Large intestine (tissue), 3 donors: ENCODE measurements around the gene MDC1. TPM values are rescaled to one million over a fixed set of nuclear protein-coding genes. Genes with fewer than 3 reads are reported as not detected.
"Not testable (repeated sequence)": the region's sequence is repeated elsewhere in the genome, so short reads cannot be mapped to it uniquely, and the experiment has no call there.

Experiments
- DNase-seq, 2 donors: peaks; one replicate each; pipeline versions ENCODE4 v3.0.0 to v3.0.0-alpha.2; 2013
- H3K27ac ChIP-seq: one replicate; pipeline ENCODE4 v1.5.1; 2013; ENCODE audit warnings: low read length
- H3K27me3 ChIP-seq: 2 replicates; pipeline ENCODE4 v1.6.1; 2013; ENCODE audit warnings: low read length; ENCODE audit not compliant: control insufficient read depth, insufficient read depth
- H3K36me3 ChIP-seq: 2 replicates; pipeline ENCODE4 v1.6.1; 2013; ENCODE audit warnings: low read length; ENCODE audit not compliant: control insufficient read depth, insufficient read depth
- H3K4me1 ChIP-seq: one replicate; pipeline ENCODE4 v1.6.1; 2013; ENCODE audit warnings: low read length; ENCODE audit not compliant: control insufficient read depth, insufficient read depth
- H3K4me3 ChIP-seq: one replicate; pipeline ENCODE4 v1.5.1; 2013; ENCODE audit warnings: low read length
- H3K9me3 ChIP-seq: one replicate; pipeline ENCODE4 v1.6.1; 2013; ENCODE audit warnings: mild to moderate bottlenecking, low read depth, low read length, moderate library complexity; ENCODE audit not compliant: control insufficient read depth
- WGBS: methylation state at CpG from one replicate; pipeline ENCODE4 v1.1.5; 2013; ENCODE audit warnings: low lambda C conversion rate; ENCODE audit not compliant: insufficient coverage; 5-methylcytosine and 5-hydroxymethylcytosine counted together
- polyA plus RNA-seq: library from polyadenylated mRNA; unstranded; fragments of 120-200 nt; gene quantifications from one replicate; pipeline ENCODE4 v1.2.1, GENCODE V29; 2013

MDC1 gene
- polyA plus RNA-seq, 1 donor = 22.5 TPM

DNA sequence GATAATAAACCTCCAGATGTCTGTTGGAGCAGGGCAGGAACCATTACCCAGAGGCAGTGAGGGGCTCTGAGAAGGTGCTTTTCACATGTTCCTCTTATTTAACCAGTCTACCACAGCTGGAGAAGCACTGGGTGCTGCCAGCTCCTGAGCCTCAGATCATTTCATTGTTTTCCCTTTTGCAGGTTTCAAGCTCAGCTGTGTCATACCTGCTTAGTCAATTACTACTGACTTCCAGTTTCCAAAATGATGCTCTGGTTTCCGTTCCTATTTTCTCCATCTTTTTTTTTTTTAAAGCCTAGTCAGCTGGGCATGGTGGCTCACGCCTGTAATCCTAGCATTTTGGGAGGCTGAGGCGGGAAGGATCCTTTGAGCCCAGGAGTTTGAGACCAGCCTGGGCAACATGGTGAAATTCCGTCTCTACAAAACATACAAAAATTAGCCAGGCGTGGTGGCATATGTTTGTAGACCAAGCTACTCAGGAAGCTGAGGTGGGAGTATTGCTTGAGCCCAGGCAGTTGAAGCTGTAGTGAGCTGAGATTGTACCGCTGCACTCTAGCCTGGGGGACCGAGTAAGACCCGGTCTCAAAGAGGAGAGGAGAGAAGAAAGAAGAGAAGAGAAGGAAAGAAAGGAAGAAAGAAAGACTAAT is 18.7 kb upstream of the MDC1 start:
- H3K27me3 ChIP-seq = no peaks in the 10 kb centered on the region
- 81% methylated on average over 4 of the region's 8 CpGs for WGBS
- peaks cover 75% of the 10 kb centered on the region for H3K36me3 ChIP-seq
- H3K4me1 ChIP-seq = no peaks in the 10 kb centered on the region
- H3K4me3 ChIP-seq = no peak overlapping the region
- no peaks in the 10 kb centered on the region for H3K9me3 ChIP-seq
- DNase-seq = no peak
- H3K27ac ChIP-seq = no peak overlapping the region

DNA sequence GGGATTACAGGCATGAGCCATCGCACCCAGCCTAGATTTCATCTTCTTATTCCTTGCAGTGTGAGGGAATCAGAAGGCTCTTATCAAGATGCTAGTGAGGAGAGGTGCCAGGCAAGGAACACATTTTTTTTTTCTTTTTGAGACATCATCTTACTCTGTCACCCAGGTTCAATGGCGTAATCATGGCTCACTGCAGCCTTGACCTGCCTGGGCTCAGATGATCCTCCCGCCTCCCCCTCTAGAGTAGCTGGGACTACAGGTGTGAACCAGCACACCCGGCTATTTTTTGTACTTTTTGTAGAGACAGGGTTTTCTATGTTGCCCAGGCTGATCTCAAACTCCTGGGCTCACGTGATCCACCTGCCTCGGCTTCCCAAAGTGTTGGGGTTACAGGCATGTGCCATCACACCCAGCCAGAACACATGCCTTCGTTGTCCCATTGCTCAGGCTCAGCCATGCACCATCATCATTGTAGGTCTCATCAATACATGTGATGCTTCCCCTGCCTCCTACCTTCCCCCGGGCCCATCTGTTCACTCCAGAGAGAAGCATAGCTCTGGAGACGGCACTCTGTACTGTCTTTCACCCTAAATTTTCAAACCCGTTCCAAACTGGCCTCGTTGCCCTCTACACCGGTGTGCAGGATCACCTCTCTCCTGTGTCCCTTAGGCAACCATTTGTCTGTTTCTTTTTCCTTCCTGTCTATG is 15.3 kb upstream of the MDC1 start:
- Histone ChIP-seq H3K36me3 (peaks cover 74% of the 10 kb centered on the region), H3K27me3 (no peaks in the 10 kb centered on the region), H3K4me3 (no peak overlapping the region), H3K9me3 (no peaks in the 10 kb centered on the region), H3K4me1 (peaks cover 7% of the 10 kb centered on the region), H3K27ac (no peak overlapping the region)
- no peak for DNase-seq
- 97% methylated on average over 4 of the region's 12 CpGs for WGBS

- H3K36me3 ChIP-seq = peaks cover 71% of the 10 kb centered on the region
- peak; percentile 78 to 85 for DNase-seq
- H3K27me3 ChIP-seq = no peaks in the 10 kb centered on the region
- no CpG with 5 or more reads among the region's 30 CpGs for WGBS
- no peak overlapping the region for H3K27ac ChIP-seq
- no peaks in the 10 kb centered on the region for H3K9me3 ChIP-seq
- no peak overlapping the region for H3K4me3 ChIP-seq
- peaks cover 7% of the 10 kb centered on the region for H3K4me1 ChIP-seq
These were observed 13.7 kb upstream of the MDC1 start for GRCh38 chr6:30730601-30731435.

DNA sequence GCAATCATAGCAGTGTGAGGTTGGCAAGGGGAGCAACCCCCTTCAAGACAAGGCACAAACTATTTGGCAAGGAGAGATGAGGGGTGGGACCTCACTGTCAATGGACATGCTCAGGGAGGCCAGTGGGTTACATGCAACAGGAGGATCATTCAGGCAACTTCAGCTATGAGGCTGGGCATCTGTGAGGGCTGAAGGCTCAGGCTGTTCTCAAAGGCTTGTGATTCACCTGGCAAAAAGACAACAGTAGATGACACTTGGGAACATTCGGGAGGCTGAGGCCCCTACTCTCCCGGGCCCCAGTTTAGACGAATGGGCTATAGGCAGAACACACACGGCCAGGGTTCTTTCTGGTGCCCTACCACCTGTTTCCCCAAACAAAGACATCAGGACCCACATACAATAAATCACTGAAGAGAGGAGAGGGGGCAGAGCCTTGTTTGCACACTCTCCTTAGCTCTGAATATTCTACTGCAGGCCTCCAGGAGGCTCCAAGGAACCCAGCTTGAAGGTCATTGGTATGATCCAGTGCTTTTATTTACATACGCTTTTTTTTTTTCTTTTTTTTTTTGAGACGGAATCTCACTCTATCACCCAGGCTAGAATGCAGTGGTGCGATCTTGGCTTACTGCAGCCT is 11.0 kb upstream of the MDC1 start:
- no peak overlapping the region for H3K27ac ChIP-seq
- no peak for DNase-seq
- no peaks in the 10 kb centered on the region for H3K9me3 ChIP-seq
- peaks cover 7% of the 10 kb centered on the region for H3K4me1 ChIP-seq
- H3K27me3 ChIP-seq = no peaks in the 10 kb centered on the region
- peaks cover 79% of the 10 kb centered on the region for H3K36me3 ChIP-seq
- no CpG with 5 or more reads among the region's 7 CpGs for WGBS
- no peak overlapping the region for H3K4me3 ChIP-seq

- Histone ChIP-seq H3K27ac (no peak overlapping the region), H3K36me3 (peaks cover 77% of the 10 kb centered on the region), H3K4me3 (no peak overlapping the region), H3K9me3 (no peaks in the 10 kb centered on the region), H3K4me1 (peaks cover 10% of the 10 kb centered on the region), H3K27me3 (no peaks in the 10 kb centered on the region)
- WGBS = no CpG with 5 or more reads among the region's 11 CpGs
- no peak for DNase-seq
These were observed 9.7 kb upstream of the MDC1 start for GRCh38 chr6:30726506-30727413.

DNA sequence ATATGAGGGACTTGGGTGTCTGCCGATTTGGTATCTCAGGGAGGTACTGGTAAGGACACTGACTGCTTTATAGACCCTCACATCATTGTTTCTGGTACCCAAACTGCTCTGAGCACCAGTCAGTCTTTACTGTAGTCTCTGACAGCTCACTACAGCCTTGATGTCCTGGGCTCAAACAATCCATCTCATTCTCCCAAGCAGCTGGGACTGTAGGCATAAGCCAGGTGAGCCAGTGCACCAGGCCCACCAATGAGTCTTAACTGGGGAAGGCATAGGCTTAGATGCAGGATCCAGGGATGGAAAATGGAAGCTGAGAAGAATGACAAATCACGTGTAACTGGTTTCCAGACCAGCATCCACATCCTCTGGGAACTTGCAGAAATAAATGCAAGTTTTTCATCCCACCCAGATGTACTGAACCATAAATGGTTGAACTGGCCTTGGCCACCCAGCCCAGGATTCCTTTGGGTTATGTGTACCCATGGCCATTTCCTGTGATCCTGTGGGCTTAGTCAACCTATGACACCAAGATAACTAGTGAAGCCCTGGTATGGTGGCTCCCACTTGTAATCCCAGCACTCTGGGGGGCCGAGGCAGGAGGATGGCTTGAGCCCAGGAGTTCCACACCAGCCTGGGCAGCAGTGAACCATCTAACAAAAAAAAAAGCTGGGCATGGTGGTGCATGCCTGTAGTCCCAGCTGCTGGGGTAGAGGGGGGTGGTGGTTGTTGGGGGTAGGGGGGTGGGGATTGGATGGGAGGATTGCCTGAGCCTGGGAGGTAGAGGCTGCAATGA is 8.8 kb upstream of the MDC1 start:
- Histone ChIP-seq H3K27me3 (no peaks in the 10 kb centered on the region), H3K4me3 (no peak overlapping the region), H3K4me1 (peaks cover 10% of the 10 kb centered on the region), H3K9me3 (no peaks in the 10 kb centered on the region), H3K36me3 (peaks cover 74% of the 10 kb centered on the region), H3K27ac (no peak overlapping the region)
- DNase-seq = no peak
- no CpG with 5 or more reads among the region's 3 CpGs for WGBS

- peaks cover 3% of the 10 kb centered on the region for H3K4me1 ChIP-seq
- no peaks in the 10 kb centered on the region for H3K27me3 ChIP-seq
- no peak overlapping the region for H3K4me3 ChIP-seq
- H3K36me3 ChIP-seq = peaks cover 67% of the 10 kb centered on the region
- no peaks in the 10 kb centered on the region for H3K9me3 ChIP-seq
- WGBS = 83% methylated on average over 1 of the region's 6 CpGs
- DNase-seq = no peak
- H3K27ac ChIP-seq = no peak overlapping the region
These were observed 8.0 kb upstream of the MDC1 start for GRCh38 chr6:30724906-30725667.

GRCh38 chr6:30723843-30724741 is 7.0 kb upstream of the MDC1 start:
- H3K9me3 ChIP-seq, H3K27ac ChIP-seq, H3K4me1 ChIP-seq, H3K4me3 ChIP-seq, DNase-seq, H3K27me3 ChIP-seq: not testable (repeated sequence)
- WGBS = no CpG with 5 or more reads among the region's 29 CpGs
- H3K36me3 ChIP-seq = peaks cover 57% of the 10 kb centered on the region
